DMS 273 (cell line): Measurements from ENCODE around the gene DAZL.
A peak's percentile ranks its signal among the peaks of the same experiment; 100 is the strongest.
"Not testable (repeated sequence)": the region's sequence is repeated elsewhere in the genome, so short reads cannot be mapped to it uniquely, and the experiment has no call there.

Experiments
- DNase-seq: peaks from one replicate; lab custom pipeline; 2025; ENCODE audit not compliant: unreplicated experiment; lab: John Stamatoyannopoulos, UW

The DAZL gene

GRCh38 chr3:16604887-16605602, at the start of gene DAZL:
DAZL (minus strand) TSS chr3:16605423; CDS start chr3:16605205, 218 bp downstream.
- no peak for DNase-seq

GRCh38 chr3:16654976-16655375, 49.8 kb upstream of the DAZL start:
- DNase-seq: no peak

GRCh38 chr3:16653712-16654111, 48.5 kb upstream of the DAZL start:
- DNase-seq: no peak

GRCh38 chr3:16647668-16648067, 42.4 kb upstream of the DAZL start:
- no peak for DNase-seq

GRCh38 chr3:16639806-16640205, 34.6 kb upstream of the DAZL start:
- DNase-seq: no peak

GRCh38 chr3:16633948-16634347, 28.7 kb upstream of the DAZL start:
- no peak for DNase-seq

GRCh38 chr3:16632395-16632794, 27.2 kb upstream of the DAZL start:
- no peak for DNase-seq

- DNase-seq: no peak
Observed at GRCh38 chr3:16618721-16619120, 13.5 kb upstream of the DAZL start.

- not testable (repeated sequence) for DNase-seq
Observed at GRCh38 chr3:16617155-16617554, 11.9 kb upstream of the DAZL start.

GRCh38 chr3:16616083-16616482, 10.9 kb upstream of the DAZL start:
- no peak for DNase-seq

- no peak for DNase-seq
Observed at GRCh38 chr3:16614033-16615031, 9.1 kb upstream of the DAZL start.

- no peak for DNase-seq
Observed at GRCh38 chr3:16609927-16610580, 4.8 kb upstream of the DAZL start.

GRCh38 chr3:16608816-16609215, 3.6 kb upstream of the DAZL start:
- DNase-seq: no peak

- no peak for DNase-seq
Observed at GRCh38 chr3:16607718-16608117, 2.5 kb upstream of the DAZL start.

- DNase-seq: no peak
Observed at GRCh38 chr3:16606398-16606797, 1.2 kb upstream of the DAZL start.

GRCh38 chr3:16605966-16606365, 743 bp upstream of the DAZL start:
- no peak for DNase-seq

GRCh38 chr3:16604433-16604832, 790 bp downstream of the DAZL start:
- no peak for DNase-seq

GRCh38 chr3:16601537-16602005, 3.7 kb downstream of the DAZL start:
- no peak for DNase-seq

GRCh38 chr3:16600780-16601536, 4.3 kb downstream of the DAZL start:
- DNase-seq: peak; percentile 88

- no peak for DNase-seq
Observed at GRCh38 chr3:16599694-16600093, 5.5 kb downstream of the DAZL start.
